ENCODE results near the gene GDF9. TPM values are rescaled to one million over a fixed set of nuclear protein-coding genes. Genes with fewer than 3 reads are reported as not detected.

The GDF9 gene
- total and polyA plus RNA-seq, 11 donors = 0.10 to 1.00 (median 0.42) TPM; not detected in 1

- intact Hi-C loops (cut with DNase I) = no loop called here
- DNase-seq (no peak), ATAC-seq (peak in 3 of 4 donors; percentile 20 to 53 (median 26))
- Histone ChIP-seq H3K4me3 (no peak overlapping the region), H3K27ac (peak overlapping the region in 10 of 12 donors; percentile 32 to 76 (median 58)), H3K4me1 (peaks cover 0 to 25% (median 0%) of the 10 kb centered on the region in 12 donors), H3K36me3 (no peaks in the 10 kb centered on the region), H3K9me3 (no peaks in the 10 kb centered on the region), H3K27me3 (no peaks in the 10 kb centered on the region)
- WGBS, 4 donors = 76 to 82% (median 78%) methylated on average over 8 of the region's 8 CpGs
- TF ChIP-seq CTCF (IDR thresholded peaks at IDR 0.05) = no peak
- no peak for TF ChIP-seq POLR2A (IDR thresholded peaks at IDR 0.05)
Measured at GRCh38 chr5:132839426-132840301, 26.6 kb downstream of the GDF9 start.

- Histone ChIP-seq H3K36me3 (no peaks in the 10 kb centered on the region), H3K27ac (peak overlapping the region in 4 of 12 donors; percentile 33 to 72 (median 57)), H3K4me1 (peaks cover 0 to 25% (median 0%) of the 10 kb centered on the region in 12 donors), H3K9me3 (no peaks in the 10 kb centered on the region), H3K4me3 (no peak overlapping the region), H3K27me3 (no peaks in the 10 kb centered on the region)
- intact Hi-C loops (cut with DNase I) = no loop called here
- TF ChIP-seq CTCF (IDR thresholded peaks at IDR 0.05) (no peak), POLR2A (IDR thresholded peaks at IDR 0.05) (no peak)
- DNase-seq = no peak
- 80 to 90% (median 82%) methylated on average over 3 of the region's 3 CpGs for WGBS, 4 donors
- no peak for ATAC-seq
Measured at GRCh38 chr5:132838516-132839282, 27.6 kb downstream of the GDF9 start.

- 82 to 89% (median 86%) methylated on average over 2 of the region's 2 CpGs for WGBS, 4 donors
- no peaks in the 10 kb centered on the region for H3K36me3 ChIP-seq
- no peak for DNase-seq
- no peaks in the 10 kb centered on the region for H3K27me3 ChIP-seq
- H3K9me3 ChIP-seq = no peaks in the 10 kb centered on the region
- peaks cover 0 to 25% (median 0%) of the 10 kb centered on the region in 12 donors for H3K4me1 ChIP-seq
- no peak overlapping the region for H3K27ac ChIP-seq
- no peak for TF ChIP-seq CTCF (IDR thresholded peaks at IDR 0.05)
- intact Hi-C loops (cut with DNase I) = no loop called here
- H3K4me3 ChIP-seq = no peak overlapping the region
- no peak for ATAC-seq
Measured at GRCh38 chr5:132837868-132838267, 28.4 kb downstream of the GDF9 start.

GRCh38 chr5:132836852-132837251 lies 29.4 kb downstream of the GDF9 start:
- TF ChIP-seq CTCF (IDR thresholded peaks at IDR 0.05) (no peak), POLR2A (IDR thresholded peaks at IDR 0.05) (no peak)
- intact Hi-C loops (cut with DNase I) = no loop called here
- no peaks in the 10 kb centered on the region for H3K36me3 ChIP-seq
- no peaks in the 10 kb centered on the region for H3K27me3 ChIP-seq
- no peak overlapping the region for H3K27ac ChIP-seq
- H3K4me1 ChIP-seq = peaks cover 0 to 25% (median 0%) of the 10 kb centered on the region in 12 donors
- 96 to 100% (median 99%) methylated on average over 1 of the region's 1 CpG for WGBS, 4 donors
- DNase-seq (no peak), ATAC-seq (no peak)
- H3K9me3 ChIP-seq = no peaks in the 10 kb centered on the region
- H3K4me3 ChIP-seq = no peak overlapping the region

Measured in heart left ventricle (tissue), 16 donors.